HG03565 (cell line): ENCODE measurements around the gene COX6B2.

Experiments used
- ATAC-seq: cut with Tn5 transposase; IDR thresholded peaks from one replicate; pipeline ENCODE4 v1.9.1; 2021; ENCODE audit warnings: mild to moderate bottlenecking, moderate library complexity; ENCODE audit not compliant: unreplicated experiment

COX6B2 gene

GRCh38 chr19:55383279-55384130 is 29.0 kb upstream of the COX6B2 start:
- ATAC-seq: no peak

DNA sequence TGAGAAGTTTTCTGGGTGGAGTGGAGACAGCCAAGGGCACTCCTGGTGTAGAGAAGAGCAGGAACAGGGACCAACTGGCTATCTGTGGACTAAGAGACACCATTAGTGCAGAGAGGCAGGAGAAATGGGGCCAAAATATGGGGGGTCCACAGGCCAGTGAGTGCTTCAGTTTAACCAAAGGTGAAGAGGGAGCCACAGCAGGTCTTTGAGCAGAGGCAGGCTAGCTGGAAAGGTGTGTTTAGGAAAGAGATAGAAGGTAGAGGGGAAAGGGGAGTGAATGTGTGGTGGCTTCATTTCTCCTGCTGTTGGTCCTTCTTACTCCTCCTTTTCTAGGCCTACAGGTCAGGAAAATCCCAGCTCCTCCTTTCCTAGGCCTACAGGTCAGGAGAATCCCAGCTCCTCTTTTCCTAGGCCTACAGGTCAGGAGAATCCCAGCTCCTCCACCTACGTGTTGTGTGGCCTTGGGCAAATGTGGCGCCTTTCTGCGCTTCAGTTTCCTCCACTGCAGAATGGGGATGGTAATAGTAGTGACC is 28.1 kb upstream of the COX6B2 start:
- no peak for ATAC-seq

DNA sequence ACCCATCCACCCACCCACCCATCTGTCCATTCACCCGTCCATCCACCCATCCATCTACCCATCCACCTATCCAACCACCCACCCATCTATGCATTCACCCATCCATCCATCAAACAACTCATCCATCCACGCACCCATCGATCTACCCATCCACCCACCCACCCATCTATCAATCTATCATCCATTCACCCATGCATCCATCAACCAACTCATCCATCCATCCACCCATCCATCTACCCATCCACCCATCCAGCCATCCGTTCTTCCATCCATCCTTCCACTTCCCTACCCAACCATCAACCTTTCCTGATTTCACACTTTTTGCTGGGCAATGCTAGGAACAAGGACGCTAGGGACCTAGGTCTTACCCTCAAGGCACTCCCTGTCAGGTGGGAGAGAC is 27.5 kb upstream of the COX6B2 start:
- ATAC-seq: no peak

GRCh38 chr19:55379174-55379573 is 24.7 kb upstream of the COX6B2 start:
- ATAC-seq: no peak

DNA sequence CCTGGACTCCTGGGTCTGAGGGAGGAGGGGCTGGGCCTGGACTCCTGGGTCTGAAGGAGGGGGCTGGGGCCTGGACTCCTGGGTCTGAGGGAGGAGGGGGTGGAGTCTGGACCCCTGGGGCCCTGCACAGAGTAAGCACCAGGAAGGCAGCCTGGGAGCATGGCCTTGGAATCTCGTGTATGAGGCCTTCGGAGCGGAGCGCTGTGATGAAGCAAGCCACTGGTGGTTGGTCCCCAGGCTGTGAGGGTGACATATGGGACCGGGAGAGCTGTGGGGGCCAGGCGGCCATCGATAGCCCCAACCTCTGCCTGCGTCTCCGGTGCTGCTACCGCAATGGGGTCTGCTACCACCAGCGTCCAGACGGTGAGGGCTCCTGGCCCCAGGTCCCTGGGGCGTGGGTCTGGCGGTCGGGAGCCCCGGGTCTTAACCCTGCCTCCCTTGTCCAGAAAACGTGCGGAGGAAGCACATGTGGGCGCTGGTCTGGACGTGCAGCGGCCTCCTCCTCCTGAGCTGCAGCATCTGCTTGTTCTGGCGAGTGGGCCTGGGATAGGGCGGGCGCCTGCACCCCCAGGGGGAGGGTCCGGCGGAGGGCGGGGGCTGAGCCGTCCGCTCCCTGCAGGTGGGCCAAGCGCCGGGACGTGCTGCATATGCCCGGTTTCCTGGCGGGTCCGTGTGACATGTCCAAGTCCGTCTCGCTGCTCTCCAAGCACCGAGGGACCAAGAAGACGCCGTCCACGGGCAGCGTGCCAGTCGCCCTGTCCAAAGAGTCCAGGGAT is 23.0 kb upstream of the COX6B2 start:
- no peak for ATAC-seq

GRCh38 chr19:55376241-55376933 is 21.9 kb upstream of the COX6B2 start, which contains the start of gene TMEM190:
Gene TMEM190 (plus strand): TSS chr19:55376826. CDS start chr19:55376854, 28 bp downstream.
- no peak for ATAC-seq

DNA sequence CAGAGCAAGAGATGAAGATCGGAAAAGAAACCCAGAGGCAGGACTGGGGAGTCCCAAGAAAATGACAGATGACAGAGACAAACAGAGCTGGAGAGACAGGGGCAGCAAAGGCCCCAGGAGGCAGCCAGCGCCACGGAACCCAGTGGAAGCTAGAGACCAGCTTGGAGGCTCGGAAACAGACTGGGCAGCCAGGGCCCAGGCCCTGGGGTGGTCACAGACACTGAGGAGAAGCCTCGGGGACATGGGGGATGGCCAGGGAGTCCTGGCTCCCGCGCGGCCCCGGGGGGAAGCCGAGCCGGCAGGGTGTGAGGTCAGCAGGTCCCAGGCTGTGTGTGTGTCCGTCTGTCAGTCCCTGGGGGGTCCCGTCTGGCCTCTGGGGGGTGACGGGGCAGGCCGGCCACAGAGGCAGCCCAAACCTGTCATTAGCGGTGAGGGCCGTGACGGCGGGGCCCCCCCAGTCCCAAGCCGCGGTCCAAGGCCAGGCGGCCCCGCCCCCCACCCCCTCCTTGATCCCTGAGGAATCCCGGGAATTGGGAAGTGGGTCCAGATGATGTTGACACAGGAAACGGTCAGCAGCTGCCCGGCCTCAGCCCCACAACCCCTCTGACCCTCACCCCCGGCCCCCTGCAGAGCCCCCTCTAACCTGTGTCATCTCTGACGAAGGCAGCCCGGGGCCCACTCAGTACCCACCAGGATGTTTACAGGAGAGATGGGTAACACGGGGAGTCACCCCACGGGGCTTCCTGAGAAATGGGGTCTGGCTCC is 19.7 kb upstream of the COX6B2 start:
- no peak for ATAC-seq

GRCh38 chr19:55373306-55373992 is 18.9 kb upstream of the COX6B2 start:
- ATAC-seq: no peak

DNA sequence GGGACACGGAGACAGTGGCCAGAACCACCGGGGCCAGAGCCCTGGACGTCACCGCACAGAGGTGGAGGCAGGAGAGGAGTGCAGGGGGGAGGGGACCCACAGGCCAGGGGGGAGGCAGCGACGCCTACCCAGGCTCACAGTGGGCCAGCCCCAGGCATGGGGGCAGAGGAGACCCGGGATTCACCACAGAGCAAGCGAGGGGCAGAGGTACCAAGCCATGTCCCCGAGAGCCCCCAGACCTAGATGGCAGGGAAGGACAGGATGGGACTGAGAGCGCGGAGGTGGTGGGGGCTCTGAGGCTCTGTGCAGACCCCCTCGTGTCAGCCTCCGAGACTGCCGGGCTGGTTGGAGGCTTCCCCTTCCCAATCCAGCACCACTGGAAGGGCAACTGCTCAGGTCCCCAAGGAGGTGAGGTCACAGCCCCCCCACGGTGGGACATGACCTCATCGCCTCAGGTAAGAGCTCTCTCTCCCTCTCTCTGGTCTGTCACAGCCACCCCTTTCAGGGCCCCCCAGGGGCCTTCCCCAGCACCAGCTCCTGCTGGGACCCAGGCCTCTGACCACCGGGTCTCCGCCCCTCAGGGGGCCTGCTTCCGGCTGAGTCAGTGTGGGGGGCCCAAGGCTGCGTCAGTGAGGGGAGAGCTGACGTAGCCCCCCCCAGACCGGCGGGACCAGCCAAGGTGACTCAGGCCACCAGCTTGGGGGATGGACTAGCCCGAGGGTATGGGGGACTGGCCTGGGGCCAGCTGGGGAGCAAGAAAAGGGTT is 18.0 kb upstream of the COX6B2 start:
- ATAC-seq: no peak

GRCh38 chr19:55370305-55370988 is 15.9 kb upstream of the COX6B2 start, which contains the start of gene IL11:
Gene IL11 (minus strand): TSS chr19:55370463. CDS start chr19:55370310, 153 bp downstream.
- ATAC-seq: no peak

DNA sequence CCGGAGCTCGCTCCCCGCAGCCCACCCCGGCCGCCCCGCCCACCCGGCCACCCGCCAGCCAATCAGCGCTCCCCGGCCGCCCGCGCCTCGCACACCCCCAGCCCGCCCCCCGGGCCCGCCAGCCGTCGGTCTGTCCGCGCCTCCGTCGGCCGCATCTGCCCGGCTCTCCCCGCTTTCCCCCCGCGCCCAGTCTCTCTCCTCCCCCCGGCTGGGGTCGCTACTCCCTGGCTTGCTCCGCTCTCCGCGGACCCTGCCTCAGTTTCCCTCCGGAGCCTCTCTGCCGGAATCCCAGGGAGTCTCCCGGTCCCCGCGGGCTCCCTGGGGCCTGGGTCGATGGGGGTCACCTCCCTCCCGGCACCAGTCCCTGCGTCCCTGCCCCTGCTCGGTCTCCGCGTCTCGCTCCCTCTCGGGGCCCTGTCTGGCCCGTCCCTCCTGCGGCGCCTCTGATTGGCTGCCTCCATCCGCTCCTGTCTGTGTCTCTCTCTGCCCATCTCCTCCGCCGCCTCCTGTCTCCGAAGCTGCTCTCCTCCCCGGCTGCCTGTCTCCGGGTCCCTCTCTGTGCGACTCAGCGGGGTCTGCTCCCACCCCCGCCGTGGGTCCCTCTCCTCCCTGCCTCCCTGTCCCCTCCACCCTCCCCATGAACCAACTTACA is 15.3 kb upstream of the COX6B2 start:
- no peak for ATAC-seq

- no peak for ATAC-seq
These were observed 14.4 kb upstream of the COX6B2 start for GRCh38 chr19:55368701-55369563.

DNA sequence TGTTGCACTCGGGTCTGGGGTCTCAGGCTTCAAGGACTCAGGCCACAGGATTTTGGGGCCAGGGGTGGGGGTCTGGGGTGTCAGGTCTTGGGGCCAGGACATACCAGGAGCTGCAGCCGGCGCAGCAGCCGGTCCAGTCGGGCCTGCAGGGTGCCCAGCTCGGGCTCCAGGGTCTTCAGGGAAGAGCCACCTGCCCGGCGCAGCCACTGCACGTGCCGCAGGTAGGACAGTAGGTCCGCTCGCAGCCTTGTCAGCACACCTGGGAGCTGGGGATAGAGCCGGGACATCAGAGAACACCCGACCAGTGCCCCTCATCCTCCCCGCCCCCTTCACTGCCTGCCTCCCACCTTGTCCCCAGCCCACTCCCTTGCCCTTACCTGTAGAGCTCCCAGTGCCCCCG is 13.6 kb upstream of the COX6B2 start:
- ATAC-seq: no peak

GRCh38 chr19:55366790-55367189 is 12.3 kb upstream of the COX6B2 start:
- no peak for ATAC-seq

DNA sequence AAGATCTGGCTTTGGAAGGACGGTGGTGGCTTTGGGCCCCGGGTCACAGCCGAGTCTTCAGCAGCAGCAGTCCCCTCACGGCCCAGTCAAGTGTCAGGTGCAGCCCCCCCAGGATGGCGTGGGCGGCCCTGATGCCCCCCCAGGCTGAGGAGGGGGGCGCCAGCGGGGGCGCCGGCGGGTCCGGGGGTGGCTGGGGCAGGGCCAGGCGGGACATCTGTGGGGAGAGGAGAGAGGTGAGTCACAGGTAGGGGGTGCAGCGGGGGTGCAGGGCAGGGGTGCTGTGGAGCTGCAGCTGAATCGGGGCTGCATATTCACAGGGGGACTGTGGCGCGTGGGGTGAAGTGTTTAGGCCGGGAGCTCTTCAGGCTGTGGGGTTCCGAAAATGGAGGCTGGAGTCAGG is 11.4 kb upstream of the COX6B2 start:
- no peak for ATAC-seq

- ATAC-seq: no peak
These were observed 10.7 kb upstream of the COX6B2 start for GRCh38 chr19:55365245-55365644.
